NCI-H128 (cell line): Measurements from ENCODE around the gene MAPK4.

Experiments used
- DNase-seq: peaks from one replicate; lab custom pipeline; 2025; ENCODE audit not compliant: unreplicated experiment; lab: John Stamatoyannopoulos, UW

MAPK4 gene

GRCh38 chr18:50716902-50717301 lies 157.0 kb downstream of the MAPK4 start:
- DNase-seq = no peak

- no peak for DNase-seq
Measured at GRCh38 chr18:50717563-50717962, 157.7 kb downstream of the MAPK4 start.

DNA sequence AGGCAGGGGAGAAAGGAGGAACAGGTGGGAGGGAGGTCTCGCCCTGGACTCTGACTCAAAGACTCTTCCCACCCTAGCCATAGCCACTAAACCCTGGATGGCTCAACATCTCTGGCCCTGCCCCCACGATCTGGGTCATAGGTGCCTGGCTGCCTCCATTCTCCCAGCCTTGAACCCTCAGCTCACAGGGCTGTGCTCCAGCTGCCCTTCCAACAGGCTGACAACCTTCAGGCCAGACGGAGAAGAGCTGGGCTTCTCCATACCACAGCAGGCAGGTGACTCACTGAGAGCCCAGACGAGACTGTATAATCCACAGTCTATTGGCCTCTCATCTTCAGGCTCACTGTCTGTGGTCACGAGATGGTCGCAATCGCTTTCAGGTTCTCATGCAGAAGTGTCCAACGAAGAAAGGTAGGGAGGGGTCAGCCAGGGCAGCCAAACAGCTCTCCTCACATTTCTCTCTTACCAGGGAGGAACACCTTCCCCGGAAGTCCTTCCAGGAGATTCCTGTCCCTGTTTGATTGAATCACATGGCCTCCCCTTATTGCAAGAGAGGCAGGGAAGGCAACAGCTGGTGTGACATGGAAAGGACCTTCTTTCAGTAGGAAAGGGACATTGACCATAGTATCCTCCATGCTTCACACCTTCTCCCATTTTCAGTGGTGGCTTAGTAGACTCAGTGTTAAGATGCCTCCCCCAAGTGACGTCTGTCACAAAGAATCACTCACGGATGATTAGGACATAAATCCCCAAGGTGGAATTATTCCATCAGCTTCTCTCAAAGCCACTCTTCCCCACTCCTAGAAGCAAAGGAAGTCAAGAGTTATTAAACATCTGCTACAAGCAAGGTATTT lies 159.8 kb downstream of the MAPK4 start:
- DNase-seq = no peak

DNA sequence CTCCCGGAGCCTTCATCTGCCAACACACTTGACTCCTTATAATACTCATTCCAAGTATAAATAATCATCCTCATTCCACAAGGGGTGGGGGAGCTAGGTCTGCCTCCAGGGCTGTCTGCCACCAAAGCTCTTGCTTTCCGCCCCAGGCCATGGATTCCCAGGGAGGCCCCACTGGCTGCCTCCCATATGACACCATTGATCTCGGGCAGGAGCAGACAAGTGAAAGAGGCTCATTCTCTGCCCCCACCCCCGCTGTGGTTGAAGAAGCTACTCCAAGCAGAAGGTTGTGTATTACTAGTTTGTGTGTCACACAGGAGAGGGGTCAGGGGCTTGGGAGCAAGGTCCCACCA lies 160.4 kb downstream of the MAPK4 start:
- no peak for DNase-seq

GRCh38 chr18:50721006-50721405 lies 161.1 kb downstream of the MAPK4 start:
- no peak for DNase-seq

GRCh38 chr18:50721451-50722120 lies 161.7 kb downstream of the MAPK4 start:
- DNase-seq = no peak

DNA sequence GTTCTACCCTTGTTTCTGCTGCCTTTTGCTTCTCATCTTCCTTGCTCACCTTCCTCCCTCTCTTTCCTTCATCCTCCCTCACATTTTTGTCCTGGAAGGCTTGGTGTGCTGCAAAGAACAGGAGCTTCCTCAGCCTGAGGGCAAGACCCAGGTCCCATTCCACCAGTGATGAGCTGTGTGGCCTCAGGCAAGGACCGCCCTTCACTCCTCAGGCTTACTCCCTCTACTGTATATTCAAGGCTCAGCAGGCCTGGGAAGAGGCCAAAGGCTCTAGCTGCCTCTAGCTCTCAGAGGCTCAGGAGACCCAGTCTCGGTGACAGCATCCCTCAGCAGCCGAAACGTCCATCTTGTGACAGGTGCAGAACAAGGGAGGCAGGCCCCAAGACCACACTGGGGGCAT lies 162.4 kb downstream of the MAPK4 start:
- DNase-seq = no peak

- DNase-seq = no peak
Measured at GRCh38 chr18:50724751-50725151, 164.9 kb downstream of the MAPK4 start.

DNA sequence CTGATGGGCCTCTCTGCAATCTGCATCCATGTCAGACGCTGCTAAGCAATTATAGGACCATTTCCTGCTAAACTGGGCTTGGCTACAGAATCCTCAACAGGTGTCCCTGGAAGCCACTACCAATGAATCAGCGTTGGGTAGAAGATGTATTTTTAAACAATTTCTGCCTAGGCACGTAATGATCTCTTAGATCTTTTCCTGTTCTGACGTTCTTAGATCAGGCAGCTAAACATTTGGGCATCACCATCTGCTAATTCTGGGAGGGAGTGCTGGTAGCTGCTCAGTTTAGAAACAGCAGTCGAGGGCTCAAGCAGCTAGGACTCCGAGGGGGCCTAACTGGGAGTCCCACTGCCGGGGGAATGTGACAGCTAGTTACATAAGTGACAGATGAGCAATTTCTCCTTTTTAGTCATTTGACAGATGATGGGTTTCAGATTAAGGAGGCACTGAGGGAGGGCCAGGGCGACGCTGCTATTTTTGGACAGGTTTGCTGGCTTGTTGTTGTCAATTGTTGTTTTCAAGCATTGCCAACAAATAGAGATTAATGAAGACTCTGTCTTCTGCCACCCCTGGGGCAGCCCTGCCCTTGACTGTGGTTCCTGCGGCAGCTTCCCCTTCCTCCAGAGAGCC lies 167.2 kb downstream of the MAPK4 start:
- no peak for DNase-seq

DNA sequence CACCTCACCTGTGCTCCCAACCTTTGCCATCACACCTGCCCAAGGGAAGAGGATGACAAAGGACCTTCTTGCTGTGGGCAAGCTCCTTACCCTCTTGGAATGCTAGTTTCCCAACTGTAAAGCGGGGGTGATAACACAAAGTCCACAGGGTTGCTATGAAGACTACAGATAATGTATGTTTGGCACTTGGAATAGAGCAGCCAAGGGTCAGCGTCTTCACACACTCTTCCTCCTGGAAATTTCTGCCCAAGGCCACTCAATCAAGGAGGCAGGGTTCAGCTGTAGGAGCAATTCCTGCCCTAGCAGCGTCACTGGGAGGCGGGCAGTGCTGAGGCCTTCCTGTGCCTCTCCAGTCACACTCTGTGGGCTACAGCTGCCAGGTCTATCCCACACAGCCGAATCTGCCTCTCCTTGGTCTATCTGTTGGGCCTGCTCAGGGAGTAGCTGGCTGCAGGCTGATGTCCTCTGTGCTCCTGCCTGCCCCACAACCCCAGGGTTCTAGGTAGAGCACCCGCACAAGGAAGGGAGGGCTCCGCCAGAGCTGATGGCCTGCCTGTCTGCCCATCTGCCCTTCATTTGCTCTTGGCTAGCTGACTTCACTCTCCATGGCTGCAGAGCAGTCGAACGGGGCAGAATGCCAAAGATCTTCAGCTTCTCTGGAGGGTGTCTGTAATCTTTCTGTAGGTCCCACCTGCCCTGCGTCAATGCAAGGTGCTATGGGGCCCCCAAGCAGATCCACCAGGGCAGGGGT lies 168.0 kb downstream of the MAPK4 start:
- DNase-seq = no peak

DNA sequence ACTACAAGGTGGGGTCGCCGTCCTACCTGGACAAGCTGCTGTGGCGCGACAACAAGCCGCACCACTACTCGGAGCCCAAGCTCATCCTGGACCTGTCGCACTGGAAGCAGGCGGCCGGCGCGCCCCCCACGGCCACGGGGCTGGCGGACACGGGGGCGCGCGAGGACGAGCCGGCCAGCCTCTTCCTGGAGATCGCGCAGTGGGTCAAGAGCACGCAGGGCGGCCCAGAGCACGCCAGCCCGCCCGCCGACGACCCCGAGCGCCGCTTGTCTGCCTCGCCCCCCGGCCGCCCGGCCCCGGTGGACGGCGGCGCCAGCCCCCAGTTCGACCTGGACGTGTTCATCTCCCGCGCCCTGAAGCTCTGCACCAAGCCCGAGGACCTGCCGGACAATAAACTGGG lies 169.5 kb downstream of the MAPK4 start:
- DNase-seq = no peak

DNA sequence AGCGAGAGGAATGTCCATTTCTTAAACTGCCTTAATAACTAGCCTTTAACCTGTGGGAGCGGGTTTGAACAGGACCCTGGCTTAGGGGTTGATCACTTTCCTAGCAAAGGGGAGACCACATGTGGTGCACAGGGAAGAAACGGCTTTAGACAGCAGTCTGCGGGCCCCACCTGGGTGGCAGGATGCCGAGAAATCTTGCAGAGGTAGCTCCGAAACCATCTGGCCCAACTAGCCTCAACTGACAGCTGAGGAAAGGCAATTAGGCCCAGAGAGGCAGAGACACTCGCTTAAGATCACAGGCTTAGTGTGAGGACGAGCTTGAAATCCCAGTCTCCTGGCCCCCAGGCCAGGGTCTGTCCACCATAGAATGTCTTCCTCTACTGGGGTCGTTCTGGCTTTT lies 170.1 kb downstream of the MAPK4 start:
- no peak for DNase-seq

- no peak for DNase-seq
Measured at GRCh38 chr18:50734342-50734741, 174.5 kb downstream of the MAPK4 start.

DNA sequence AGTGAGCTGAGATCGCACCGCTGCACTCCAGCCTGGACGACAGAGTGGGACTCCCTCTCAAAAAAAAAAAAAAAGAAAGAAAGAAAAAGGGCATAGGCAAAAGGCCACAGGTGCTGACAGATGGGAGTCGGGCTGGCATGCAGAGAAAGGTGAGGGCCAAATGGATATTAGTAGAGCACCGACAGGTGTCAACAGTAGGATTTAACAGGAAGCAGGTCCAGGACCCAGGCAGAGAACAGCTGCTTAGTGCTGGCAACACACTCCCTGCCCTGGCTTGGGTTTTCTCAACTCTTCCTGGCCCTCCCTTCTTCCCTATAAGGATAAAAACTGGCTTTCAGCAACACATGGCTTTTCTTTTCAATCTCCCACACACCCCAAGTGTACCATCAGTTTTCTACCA lies 175.0 kb downstream of the MAPK4 start:
- no peak for DNase-seq

DNA sequence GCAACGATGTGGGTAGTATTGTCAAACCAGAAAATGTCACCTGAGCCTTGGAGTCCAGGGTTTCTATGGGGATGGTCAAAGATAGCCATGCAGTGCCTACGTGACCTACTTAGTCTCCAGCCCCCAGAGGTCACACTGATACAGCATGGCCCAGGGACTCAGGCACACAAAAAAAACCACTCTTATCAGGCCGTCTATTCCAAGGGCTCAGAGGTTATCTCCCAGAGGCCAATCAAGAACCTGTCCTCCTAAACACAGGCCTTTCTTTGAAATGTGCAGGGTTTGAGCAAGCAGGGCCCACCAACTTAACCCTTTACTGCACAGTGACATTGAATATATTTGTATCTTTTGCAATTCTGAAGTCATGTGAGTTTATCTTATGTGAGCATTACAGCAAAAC lies 177.2 kb downstream of the MAPK4 start:
- DNase-seq = no peak

- DNase-seq = no peak
Measured at GRCh38 chr18:50738098-50738757, 178.3 kb downstream of the MAPK4 start.

GRCh38 chr18:50742952-50743351 lies 183.1 kb downstream of the MAPK4 start:
- no peak for DNase-seq

GRCh38 chr18:50744253-50744652 lies 184.4 kb downstream of the MAPK4 start:
- DNase-seq = no peak

DNA sequence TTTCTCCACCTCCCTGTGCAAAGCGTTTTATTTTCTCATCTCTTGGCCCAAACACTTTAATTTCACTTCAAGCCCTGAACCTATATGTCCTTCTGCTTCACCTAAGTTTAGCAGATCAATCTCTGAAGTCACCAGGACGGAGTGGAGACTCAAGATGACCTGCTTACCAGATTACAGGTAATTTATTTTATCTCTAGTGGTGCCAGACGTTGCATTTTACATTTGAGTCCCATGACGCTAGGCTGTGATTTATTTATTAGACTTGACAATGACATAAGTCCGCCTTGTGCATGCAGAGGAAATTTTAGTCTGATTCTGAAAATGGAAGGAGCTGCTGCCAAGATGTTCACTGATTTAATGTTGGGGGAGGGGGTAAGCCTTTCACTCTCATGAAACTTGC lies 186.1 kb downstream of the MAPK4 start:
- DNase-seq = no peak

DNA sequence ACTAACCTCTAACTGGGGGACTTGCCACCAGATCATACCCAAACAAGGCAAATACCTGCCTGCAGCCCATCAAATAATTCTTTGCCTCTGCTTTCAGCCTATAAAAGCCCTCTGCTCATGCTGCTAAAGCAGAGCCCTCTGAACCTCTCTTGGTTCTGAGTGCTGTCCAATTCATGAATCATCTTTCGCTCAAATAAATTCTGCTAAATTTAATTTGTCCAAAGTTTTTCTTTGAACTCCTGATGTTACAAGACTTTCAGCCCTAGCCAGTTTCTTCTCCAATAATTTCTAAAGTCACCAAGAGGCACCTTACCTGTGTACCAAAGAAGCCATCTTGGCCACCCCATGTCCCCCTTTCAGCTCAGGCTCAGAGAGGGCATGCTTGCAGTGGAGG lies 188.0 kb downstream of the MAPK4 start:
- no peak for DNase-seq
